ENCODE results near the gene CYSRT1.
A peak's percentile ranks its signal among the peaks of the same experiment; 100 is the strongest.
"Not testable (repeated sequence)": the region's sequence is repeated elsewhere in the genome, so short reads cannot be mapped to it uniquely, and the experiment has no call there.

CYSRT1 gene

GRCh38 chr9:137236936-137237421, 12.0 kb downstream of the CYSRT1 start:
- no peak for DNase-seq (ENCODE audit: low read depth in 2 of 2, low spot score in 1 of 2)

DNA sequence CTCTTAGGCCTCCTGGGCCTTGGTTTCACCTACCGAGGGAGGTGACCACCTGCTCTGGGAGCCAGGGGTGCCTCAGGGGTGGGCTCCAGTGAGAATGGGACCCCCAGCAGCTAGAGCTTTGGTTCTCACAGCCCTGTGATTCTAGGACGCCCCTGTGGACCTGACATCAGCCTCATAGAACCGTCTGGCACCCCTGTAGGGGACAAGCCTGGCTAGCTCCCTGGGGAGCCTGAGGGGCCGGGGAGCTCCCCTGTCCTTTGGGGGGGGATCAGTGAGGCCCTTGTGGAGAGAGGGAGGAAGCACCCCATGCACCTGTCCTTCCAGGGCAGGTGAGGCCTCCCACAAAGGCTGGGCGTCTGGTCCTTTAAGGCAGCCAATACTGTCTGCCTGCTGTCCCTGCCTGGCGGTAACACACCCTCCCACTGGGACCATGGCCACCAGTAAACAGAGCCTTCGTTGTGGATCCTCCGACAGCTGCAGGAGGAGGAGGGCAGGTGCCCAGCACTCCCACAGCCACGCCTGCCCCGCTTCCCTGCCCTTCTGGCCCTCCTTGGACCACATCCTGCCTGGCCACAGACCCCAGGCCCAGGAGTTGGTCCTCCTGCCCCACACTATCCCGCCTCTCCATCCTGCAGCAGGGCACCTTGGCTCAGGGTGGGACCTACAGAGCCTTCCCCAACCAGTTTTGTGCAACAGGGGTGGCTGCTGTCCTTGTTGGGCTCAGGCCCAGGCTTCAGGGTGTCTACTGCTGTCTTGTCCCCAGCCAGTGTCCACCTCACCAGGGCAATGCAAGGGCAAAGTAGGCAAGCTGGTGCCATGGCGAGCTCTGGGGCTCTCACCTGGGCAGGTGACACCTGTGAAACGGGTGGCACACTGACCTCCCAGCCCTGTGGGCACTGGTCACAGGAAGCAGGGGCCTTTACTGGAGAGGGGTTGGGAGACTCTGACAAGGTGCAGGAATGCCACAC, 13.1 kb downstream of the CYSRT1 start:
- DNase-seq (ENCODE audit: low read depth in 2 of 2, low spot score in 1 of 2): no peak

DNA sequence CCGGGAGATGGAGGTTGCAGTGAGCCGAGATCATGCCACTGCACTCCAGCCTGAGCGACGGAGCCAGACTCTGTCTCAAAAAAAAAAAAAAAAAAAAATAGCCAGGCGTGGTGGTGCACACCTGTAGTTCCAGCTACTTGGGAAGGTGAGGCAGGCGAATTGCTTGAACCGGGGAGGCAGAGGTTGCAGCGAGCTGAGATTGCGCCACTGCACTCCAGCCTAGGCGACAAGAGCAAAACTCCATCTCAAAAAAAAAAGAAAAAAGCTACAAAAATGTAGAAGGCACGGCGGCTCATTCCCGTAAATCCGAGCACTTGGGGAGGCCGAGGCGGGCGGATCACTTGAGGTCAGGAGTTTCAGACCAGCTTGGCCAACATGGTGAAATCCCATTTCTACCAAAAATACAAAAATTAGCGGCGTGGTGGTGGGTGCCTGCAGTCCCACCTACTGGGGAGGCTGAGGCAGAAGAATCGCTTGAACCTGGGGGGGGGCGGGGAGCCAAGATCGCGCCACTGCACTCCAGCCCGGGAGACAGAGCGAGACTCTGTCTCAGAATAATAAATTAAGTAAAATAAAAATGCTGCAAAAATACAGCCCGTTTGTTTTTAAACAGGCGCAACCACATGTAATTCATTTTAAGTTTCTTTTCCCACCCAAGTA, 14.7 kb downstream of the CYSRT1 start:
- DNase-seq (ENCODE audit: low read depth in 2 of 2, low spot score in 1 of 2): not testable (repeated sequence)

GRCh38 chr9:137240318-137240840, 15.4 kb downstream of the CYSRT1 start:
- DNase-seq (ENCODE audit: low read depth in 2 of 2, low spot score in 1 of 2): peak in 1 of 2 donors; percentile 33

- peak; percentile 94 to 95 for DNase-seq (ENCODE audit: low read depth in 2 of 2, low spot score in 1 of 2)
These were observed 16.0 kb downstream of the CYSRT1 start, which contains the start of gene TUBB4B for GRCh38 chr9:137240841-137241489. Gene TUBB4B, plus strand, starts transcription at chr9:137241287. Its CDS starts 74 bp downstream, at chr9:137241361.

GRCh38 chr9:137241490-137242268, 16.7 kb downstream of the CYSRT1 start:
- peak in 1 of 2 donors; percentile 57 for DNase-seq (ENCODE audit: low read depth in 2 of 2, low spot score in 1 of 2)

GRCh38 chr9:137242269-137243203, 17.6 kb downstream of the CYSRT1 start:
- DNase-seq (ENCODE audit: low read depth in 2 of 2, low spot score in 1 of 2): no peak

DNA sequence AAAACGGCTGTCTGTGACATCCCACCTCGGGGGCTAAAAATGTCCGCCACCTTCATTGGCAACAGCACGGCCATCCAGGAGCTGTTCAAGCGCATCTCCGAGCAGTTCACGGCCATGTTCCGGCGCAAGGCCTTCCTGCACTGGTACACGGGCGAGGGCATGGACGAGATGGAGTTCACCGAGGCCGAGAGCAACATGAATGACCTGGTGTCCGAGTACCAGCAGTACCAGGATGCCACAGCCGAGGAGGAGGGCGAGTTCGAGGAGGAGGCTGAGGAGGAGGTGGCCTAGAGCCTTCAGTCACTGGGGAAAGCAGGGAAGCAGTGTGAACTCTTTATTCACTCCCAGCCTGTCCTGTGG, 18.3 kb downstream of the CYSRT1 start:
- not testable (repeated sequence) for DNase-seq (ENCODE audit: low read depth in 2 of 2, low spot score in 1 of 2)

DNA sequence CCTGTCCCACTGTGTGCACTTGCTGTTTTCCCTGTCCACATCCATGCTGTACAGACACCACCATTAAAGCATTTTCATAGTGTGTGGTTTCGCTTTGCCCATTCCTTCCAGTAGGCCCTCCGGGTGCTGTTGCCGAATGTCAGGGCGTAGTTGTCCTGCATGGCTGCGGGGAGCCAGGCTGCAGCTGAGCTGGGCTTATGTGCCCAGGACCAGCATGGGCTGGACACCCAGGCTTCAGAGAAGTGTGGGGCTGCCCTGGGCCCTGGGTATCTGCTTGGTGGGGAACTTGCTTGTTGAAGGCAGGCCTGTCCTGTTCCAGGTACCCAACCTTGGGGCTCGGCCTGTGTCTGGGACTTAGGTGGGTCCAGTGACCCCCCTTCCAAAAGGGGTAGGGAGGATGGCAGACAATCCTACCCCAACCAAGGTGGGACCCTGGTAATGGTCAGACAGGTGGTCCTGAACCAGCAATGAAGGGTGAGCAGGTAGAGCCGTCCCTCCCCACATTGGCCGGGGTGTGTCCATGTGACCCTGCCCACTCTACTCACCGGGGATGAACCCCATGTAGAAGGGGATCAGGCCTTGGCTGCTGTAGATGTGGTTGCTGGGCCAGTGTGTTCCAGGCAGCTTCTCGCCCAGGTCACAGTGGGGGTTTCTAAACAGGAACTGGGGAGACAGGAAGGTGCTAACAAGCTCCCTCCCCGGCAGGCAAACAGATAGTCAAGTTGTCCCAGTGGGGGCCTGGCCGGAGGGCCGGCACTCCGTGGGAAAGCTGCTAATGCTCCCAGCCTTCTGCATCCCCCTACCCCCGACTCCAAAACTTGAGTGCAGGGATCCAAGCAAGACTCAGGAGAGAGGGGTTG, 18.9 kb downstream of the CYSRT1 start:
- no peak for DNase-seq (ENCODE audit: low read depth in 2 of 2, low spot score in 1 of 2)

GRCh38 chr9:137244486-137245449, 19.8 kb downstream of the CYSRT1 start:
- no peak for DNase-seq (ENCODE audit: low read depth in 2 of 2, low spot score in 1 of 2)

- no peak for DNase-seq (ENCODE audit: low read depth in 2 of 2, low spot score in 1 of 2)
These were observed 20.8 kb downstream of the CYSRT1 start for GRCh38 chr9:137245450-137246421.

DNA sequence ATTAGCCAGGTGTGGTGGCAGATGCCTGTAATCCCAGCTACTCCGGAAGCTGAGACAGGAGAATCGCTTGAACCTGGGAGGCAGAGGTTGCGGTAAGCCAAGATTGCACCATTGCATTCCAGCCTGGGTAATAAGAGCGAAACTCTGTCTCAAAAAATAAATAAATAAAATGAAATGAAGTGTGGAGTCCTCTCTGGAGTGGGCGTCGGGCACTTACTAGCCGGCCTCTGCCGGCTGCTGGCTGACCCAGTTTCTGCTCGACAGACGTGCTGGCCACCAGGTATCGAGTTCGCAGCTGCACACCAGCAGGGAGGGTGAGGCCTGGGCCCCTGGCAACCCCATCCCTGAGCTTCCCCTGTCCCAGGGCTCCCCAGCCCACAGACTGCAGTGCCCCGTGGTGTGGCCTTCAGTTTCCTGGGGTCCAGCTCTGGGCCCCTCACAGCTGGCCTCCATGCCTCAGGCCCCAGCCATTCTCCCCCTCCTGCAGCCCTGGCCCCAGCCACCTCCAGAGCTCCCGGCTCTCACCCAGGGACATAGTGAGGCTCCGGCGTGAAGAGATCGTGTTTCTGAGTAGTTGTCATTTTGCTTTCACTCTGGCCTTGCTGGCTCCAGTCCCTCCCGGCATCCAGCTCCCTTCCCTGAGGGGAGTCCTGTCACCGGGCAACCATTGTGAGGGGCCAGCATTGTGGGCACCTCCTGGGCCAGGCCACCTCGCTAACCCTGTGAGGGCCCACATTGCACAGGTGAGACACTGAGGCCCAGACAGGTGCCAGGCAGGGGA, 22.4 kb downstream of the CYSRT1 start:
- DNase-seq (ENCODE audit: low read depth in 2 of 2, low spot score in 1 of 2): no peak

DNA sequence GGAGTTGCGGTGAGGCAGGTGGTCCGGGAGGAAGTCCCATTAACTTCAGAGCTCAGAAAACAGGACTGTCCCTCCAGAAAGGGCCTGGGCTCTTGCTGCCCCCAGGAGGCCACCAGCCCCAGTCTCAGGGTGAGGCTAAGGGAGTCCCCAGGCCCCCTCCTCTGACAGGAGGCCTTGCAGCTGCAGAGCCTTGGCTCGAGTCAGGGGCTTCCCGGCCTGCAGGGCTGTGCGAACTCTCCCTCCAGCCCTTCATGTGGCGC, 22.9 kb downstream of the CYSRT1 start:
- DNase-seq (ENCODE audit: low read depth in 2 of 2, low spot score in 1 of 2): no peak

- no peak for DNase-seq (ENCODE audit: low read depth in 2 of 2, low spot score in 1 of 2)
These were observed 25.6 kb downstream of the CYSRT1 start for GRCh38 chr9:137250329-137251193.

DNA sequence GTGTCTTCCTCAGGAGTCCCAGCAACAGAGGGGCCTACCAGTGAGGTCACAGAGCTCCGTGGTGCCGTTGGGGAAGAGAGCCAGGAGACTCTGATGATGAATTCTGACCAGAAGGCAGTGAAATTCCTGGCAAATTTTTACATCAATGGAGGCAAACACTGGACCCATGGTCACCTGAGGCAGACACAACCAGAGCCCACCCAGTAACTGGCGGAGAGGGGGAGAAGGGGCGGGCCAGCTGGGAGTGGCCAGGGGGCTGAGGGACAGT, 26.2 kb downstream of the CYSRT1 start, which contains the start of gene STPG3:
Gene STPG3, plus strand, starts transcription at position 93 of the 268 bp plus-strand sequence. Its CDS starts 1 bp downstream, at position 94.
- no peak for DNase-seq (ENCODE audit: low read depth in 2 of 2, low spot score in 1 of 2)

Measured in stimulated activated CD8-positive, alpha-beta memory T cell treated with anti-CD3 and anti-CD28 coated beads, Interleukin-4, amount 100 ng/mL, for 1 hour (primary cell).